Tibial nerve (tissue), 4 donors: ENCODE measurements around the gene VPS13D. TPM values are rescaled to one million over a fixed set of nuclear protein-coding genes. Genes with fewer than 3 reads are reported as not detected.

ENCODE experiments used
- DNase-seq, 2 donors: peaks; one replicate each; pipeline ENCODE4 v3.0.0-alpha.2; 2019; ENCODE audit warnings: low spot score in 2 of 2
- H3K27ac ChIP-seq, 4 donors: fragments of 200-600 bp; sonication (generic) in 3 of 4; one replicate each; pipeline ENCODE4 v1.5.1; 2017 to 2019; ENCODE audit warnings: mild to moderate bottlenecking in 1 of 4
- H3K27me3 ChIP-seq, 2 donors: fragments of 200-600 bp; sonication (generic) in 1 of 2; one replicate each; pipeline versions ENCODE4 v1.5.1 to v1.6.0; 2017 to 2019
- H3K36me3 ChIP-seq, 3 donors: fragments of 200-600 bp; sonication (generic); one replicate each; pipeline ENCODE4 v1.5.1; 2018 to 2019
- H3K4me1 ChIP-seq, 4 donors: fragments of 200-600 bp; sonication (generic) in 3 of 4; one replicate each; pipeline ENCODE4 v1.5.1; 2017 to 2019
- H3K4me3 ChIP-seq, 4 donors: fragments of 200-600 bp; sonication (generic) in 3 of 4; one replicate each; pipeline ENCODE4 v1.5.1; 2017 to 2019; ENCODE audit warnings: mild to moderate bottlenecking in 1 of 4, moderate library complexity in 1 of 4
- H3K9me3 ChIP-seq, 4 donors: fragments of 200-600 bp; sonication (generic) in 3 of 4; one replicate each; pipeline ENCODE4 v1.5.1; 2017 to 2019
- EP300 ChIP-seq, 2 donors: sonication (generic); formaldehyde crosslinking; IDR thresholded peaks; one replicate each; pipeline ENCODE4 v1.6.1; 2017; ENCODE audit warnings: antibody characterized with exemption in 2 of 2, mild to moderate bottlenecking in 1 of 2
- POLR2A ChIP-seq, 2 donors: fragments of 450-650 bp; IDR thresholded peaks; one replicate each; pipeline ENCODE4 v1.6.1; 2017; ENCODE audit warnings: antibody characterized with exemption in 2 of 2, mild to moderate bottlenecking in 2 of 2, moderate library complexity in 2 of 2
- WGBS, 2 donors: methylation state at CpG; one replicate each; pipeline ENCODE4 v1.1.5; 2018; 5-methylcytosine and 5-hydroxymethylcytosine counted together
- total RNA-seq, 4 donors: library from RNA; depleted of rRNA; stranded (reverse); fragments of >200 nt; gene quantifications; one replicate each; pipeline ENCODE4 v1.1.0, GENCODE V29; 2016
- TF ChIP-seq, protein P1 (sequence below), 5 experiments: fragments of 200-600 bp in 3 of 5; fragments of 450-650 bp in 2 of 5; sonication (generic) in 3 of 5; IDR thresholded peaks; one replicate each; pipeline ENCODE4 v1.5.1; 2016 to 2019; ENCODE audit warnings: antibody characterized with exemption in 5 of 5, mild to moderate bottlenecking in 3 of 5, moderate library complexity in 2 of 5

Gene VPS13D
- total RNA-seq, 4 donors from 2014 or later = 99.2 to 132 (median 110) TPM

DNA sequence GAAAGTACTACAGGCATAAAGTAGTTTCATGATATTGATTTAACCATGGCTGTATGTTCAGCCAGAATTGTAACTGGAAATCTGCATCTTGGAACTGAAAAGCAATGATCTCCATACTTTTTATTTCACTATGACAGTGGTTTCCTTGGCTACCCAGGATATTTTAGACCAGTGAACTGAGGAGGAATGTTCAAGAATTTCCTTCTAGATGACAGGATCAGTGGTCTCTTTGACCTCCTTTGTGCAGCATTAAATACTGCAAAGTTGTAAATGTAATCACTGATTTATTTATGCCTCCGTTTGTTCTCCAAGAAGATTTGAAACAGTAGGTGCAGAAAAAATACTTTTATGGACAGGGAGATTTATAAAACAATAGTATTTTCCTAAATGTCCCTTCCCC lies 39.5 kb downstream of the VPS13D start:
- H3K36me3 ChIP-seq = peaks cover 7 to 100% (median 7%) of the 10 kb centered on the region in 3 donors
- TF ChIP-seq POLR2A (IDR thresholded peaks at IDR 0.05) = no peak
- TF ChIP-seq, protein P1, sequence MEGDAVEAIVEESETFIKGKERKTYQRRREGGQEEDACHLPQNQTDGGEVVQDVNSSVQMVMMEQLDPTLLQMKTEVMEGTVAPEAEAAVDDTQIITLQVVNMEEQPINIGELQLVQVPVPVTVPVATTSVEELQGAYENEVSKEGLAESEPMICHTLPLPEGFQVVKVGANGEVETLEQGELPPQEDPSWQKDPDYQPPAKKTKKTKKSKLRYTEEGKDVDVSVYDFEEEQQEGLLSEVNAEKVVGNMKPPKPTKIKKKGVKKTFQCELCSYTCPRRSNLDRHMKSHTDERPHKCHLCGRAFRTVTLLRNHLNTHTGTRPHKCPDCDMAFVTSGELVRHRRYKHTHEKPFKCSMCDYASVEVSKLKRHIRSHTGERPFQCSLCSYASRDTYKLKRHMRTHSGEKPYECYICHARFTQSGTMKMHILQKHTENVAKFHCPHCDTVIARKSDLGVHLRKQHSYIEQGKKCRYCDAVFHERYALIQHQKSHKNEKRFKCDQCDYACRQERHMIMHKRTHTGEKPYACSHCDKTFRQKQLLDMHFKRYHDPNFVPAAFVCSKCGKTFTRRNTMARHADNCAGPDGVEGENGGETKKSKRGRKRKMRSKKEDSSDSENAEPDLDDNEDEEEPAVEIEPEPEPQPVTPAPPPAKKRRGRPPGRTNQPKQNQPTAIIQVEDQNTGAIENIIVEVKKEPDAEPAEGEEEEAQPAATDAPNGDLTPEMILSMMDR (IDR thresholded peaks at IDR 0.05) = no peak
- TF ChIP-seq EP300 (IDR thresholded peaks at IDR 0.05) = no peak
- no peaks in the 10 kb centered on the region for H3K4me1 ChIP-seq
- no peak for DNase-seq
- WGBS, 2 donors = 54 to 66% methylated on average over 1 of the region's 1 CpG
- peaks cover 0 to 5% (median 0%) of the 10 kb centered on the region in 4 donors for H3K9me3 ChIP-seq
- H3K27ac ChIP-seq = no peak overlapping the region
- H3K4me3 ChIP-seq = no peak overlapping the region
- no peaks in the 10 kb centered on the region for H3K27me3 ChIP-seq

DNA sequence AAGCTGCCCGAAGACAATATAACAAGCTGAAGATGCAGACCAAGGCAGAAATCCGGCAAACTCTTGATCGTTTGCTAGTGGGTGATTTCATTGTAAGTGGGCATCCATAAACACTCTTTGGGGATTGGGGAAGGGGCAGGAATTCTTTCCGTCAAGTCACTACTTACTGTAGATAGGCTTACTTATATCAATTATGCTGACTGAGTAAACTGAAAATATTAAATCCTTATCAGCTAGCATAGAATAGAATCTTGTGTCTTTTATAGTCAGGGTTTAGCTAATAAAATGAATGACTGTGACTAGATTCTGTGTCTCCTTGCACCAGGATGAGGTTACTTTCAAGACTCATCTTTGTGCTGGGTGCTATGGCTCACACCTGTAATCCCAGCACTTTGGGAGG lies 41.2 kb downstream of the VPS13D start:
- TF ChIP-seq POLR2A (IDR thresholded peaks at IDR 0.05) = no peak
- TF ChIP-seq, protein P1 (IDR thresholded peaks at IDR 0.05) = no peak
- TF ChIP-seq EP300 (IDR thresholded peaks at IDR 0.05) = no peak
- H3K36me3 ChIP-seq = peaks cover 7 to 100% (median 10%) of the 10 kb centered on the region in 3 donors
- no peaks in the 10 kb centered on the region for H3K27me3 ChIP-seq

DNA sequence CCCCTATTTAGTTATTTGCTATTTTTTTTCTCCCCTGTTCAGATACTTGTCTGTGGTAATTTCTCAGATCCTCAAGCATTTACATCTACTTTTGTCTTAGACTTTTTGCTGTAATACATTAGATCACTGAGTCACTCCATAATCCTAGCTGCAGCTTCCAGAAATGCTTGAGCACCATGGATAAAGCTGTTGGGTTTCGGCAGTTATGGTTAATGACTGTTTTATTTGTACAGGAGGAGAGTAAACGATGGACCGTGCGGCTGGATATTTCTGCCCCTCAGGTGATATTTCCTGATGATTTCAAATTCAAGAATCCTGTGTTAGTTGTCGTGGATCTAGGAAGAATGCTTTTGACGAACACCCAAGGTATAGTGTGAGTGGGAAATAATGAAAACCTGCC lies 42.9 kb downstream of the VPS13D start:
- no peaks in the 10 kb centered on the region for H3K4me1 ChIP-seq
- no peaks in the 10 kb centered on the region for H3K27me3 ChIP-seq
- peaks cover 9 to 100% (median 25%) of the 10 kb centered on the region in 3 donors for H3K36me3 ChIP-seq
- no peaks in the 10 kb centered on the region for H3K9me3 ChIP-seq
- no peak overlapping the region for H3K27ac ChIP-seq
- no peak for TF ChIP-seq EP300 (IDR thresholded peaks at IDR 0.05)
- TF ChIP-seq POLR2A (IDR thresholded peaks at IDR 0.05) = no peak
- TF ChIP-seq, protein P1 (IDR thresholded peaks at IDR 0.05) = no peak
- DNase-seq = no peak
- H3K4me3 ChIP-seq = no peak overlapping the region
- 87 to 95% methylated on average over 6 of the region's 6 CpGs for WGBS, 2 donors

More for the DNA sequence above, 41.2 kb downstream of the VPS13D start:
- no peak for DNase-seq
- Histone ChIP-seq H3K9me3 (no peaks in the 10 kb centered on the region), H3K4me1 (no peaks in the 10 kb centered on the region), H3K4me3 (no peak overlapping the region), H3K27ac (no peak overlapping the region)
- WGBS, 2 donors = 94 to 96% methylated on average over 4 of the region's 4 CpGs

DNA sequence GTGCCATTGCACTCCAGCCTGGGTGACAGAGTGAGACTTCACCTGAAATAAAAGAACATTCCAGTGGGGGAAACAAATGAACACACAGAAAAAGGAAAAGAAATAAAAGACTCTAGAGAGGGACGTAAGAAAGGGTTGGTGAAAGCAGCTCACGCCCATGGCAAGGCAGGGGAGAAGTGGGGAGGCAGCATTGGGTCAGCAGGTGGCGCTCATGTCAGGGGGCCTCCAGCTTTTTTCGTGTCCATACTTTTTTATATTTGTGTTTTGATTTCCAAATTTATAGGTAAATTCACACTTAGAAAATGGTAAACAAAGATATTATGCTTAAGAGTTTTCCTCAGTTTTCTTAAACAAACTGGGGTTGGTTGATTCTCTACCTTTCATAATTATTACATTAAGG lies 45.5 kb downstream of the VPS13D start:
- peak; percentile 28 to 48 for DNase-seq
- Histone ChIP-seq H3K4me1 (no peaks in the 10 kb centered on the region), H3K4me3 (no peak overlapping the region), H3K27ac (no peak overlapping the region), H3K9me3 (no peaks in the 10 kb centered on the region), H3K27me3 (no peaks in the 10 kb centered on the region), H3K36me3 (peaks cover 9 to 99% (median 25%) of the 10 kb centered on the region in 3 donors)
- 53 to 56% methylated on average over 4 of the region's 4 CpGs for WGBS, 2 donors
- TF ChIP-seq POLR2A (IDR thresholded peaks at IDR 0.05) (no peak), EP300 (IDR thresholded peaks at IDR 0.05) (no peak)
- TF ChIP-seq, protein P1 (IDR thresholded peaks at IDR 0.05) = peak; percentile 42 to 68 (median 59)

DNA sequence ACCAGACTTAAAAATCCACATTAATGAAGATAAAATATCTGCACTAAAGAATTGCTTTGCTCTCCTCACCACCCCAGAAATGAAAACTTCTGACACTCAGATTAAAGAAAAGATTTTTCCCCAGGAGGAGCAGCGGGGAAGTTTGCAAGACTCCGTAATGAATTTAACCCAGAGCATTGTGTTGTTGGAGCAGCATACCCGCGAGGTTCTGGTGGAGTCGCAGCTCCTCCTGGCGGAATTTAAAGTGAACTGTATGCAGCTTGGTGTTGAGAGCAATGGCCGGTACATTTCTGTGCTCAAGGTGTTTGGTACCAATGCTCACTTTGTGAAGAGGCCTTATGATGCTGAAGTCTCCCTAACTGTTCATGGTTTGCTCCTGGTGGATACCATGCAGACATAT lies 46.4 kb downstream of the VPS13D start:
- Histone ChIP-seq H3K27me3 (no peaks in the 10 kb centered on the region), H3K36me3 (peaks cover 5 to 98% (median 19%) of the 10 kb centered on the region in 3 donors), H3K27ac (no peak overlapping the region), H3K4me1 (no peaks in the 10 kb centered on the region), H3K9me3 (no peaks in the 10 kb centered on the region), H3K4me3 (no peak overlapping the region)
- 56 to 62% methylated on average over 7 of the region's 7 CpGs for WGBS, 2 donors
- no peak for DNase-seq
- TF ChIP-seq POLR2A (IDR thresholded peaks at IDR 0.05) = no peak
- TF ChIP-seq EP300 (IDR thresholded peaks at IDR 0.05) = no peak
- TF ChIP-seq, protein P1 (IDR thresholded peaks at IDR 0.05) = peak; percentile 22 to 59 (median 43)
